OCI-LY1 (cell line): ENCODE data around the gene AURKB.

Experiments used
- CTCF ChIP-seq: fragments of 200-600 bp; sonication (generic), shearing (Covaris generic); IDR thresholded peaks from 2 replicates; pipeline ENCODE4 v1.5.1; 2017; ENCODE audit warnings: mild to moderate bottlenecking, antibody characterized with exemption, low read length, moderate library complexity, mixed read lengths
- EZH2 ChIP-seq: fragments of 200-600 bp; sonication (generic), shearing (Covaris generic); IDR thresholded peaks from 2 replicates; pipeline ENCODE4 v1.8.0; 2017; ENCODE audit warnings: borderline replicate concordance, mixed run types, mild to moderate bottlenecking, antibody characterized with exemption, low read length, moderate library complexity, mixed read lengths

DNA sequence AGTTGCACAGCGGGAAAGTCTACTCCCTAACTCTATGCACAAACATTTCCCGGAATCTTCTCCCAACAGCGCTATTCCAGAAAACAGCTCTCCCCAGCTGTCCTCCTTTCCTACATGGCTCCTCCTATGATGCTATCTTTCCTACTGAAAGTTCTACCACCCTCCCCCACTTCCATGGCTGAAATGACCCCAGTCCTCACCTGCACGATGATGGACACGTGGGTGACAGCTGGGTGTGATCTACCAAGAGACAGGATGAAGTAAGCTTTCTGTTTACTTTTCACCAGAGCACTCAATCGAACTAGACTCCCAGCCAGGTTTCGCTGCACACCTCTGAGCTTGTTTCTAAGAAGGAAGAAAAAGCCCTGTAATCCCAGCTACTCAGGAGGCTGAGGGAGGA lies 26.8 kb upstream of the AURKB start:
- TF ChIP-seq EZH2, result no peak
- no peak for TF ChIP-seq CTCF
